Kidney tubule cell (primary cell): ENCODE measurements around the gene ACP3.
"Not testable (repeated sequence)": the region's sequence is repeated elsewhere in the genome, so short reads cannot be mapped to it uniquely, and the experiment has no call there.

Source experiments
- DNase-seq: peaks from one replicate; pipeline ENCODE4 v3.0.0-alpha.2; 2018; ENCODE audit warnings: low spot score

ACP3 gene, protein sequence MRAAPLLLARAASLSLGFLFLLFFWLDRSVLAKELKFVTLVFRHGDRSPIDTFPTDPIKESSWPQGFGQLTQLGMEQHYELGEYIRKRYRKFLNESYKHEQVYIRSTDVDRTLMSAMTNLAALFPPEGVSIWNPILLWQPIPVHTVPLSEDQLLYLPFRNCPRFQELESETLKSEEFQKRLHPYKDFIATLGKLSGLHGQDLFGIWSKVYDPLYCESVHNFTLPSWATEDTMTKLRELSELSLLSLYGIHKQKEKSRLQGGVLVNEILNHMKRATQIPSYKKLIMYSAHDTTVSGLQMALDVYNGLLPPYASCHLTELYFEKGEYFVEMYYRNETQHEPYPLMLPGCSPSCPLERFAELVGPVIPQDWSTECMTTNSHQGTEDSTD

DNA sequence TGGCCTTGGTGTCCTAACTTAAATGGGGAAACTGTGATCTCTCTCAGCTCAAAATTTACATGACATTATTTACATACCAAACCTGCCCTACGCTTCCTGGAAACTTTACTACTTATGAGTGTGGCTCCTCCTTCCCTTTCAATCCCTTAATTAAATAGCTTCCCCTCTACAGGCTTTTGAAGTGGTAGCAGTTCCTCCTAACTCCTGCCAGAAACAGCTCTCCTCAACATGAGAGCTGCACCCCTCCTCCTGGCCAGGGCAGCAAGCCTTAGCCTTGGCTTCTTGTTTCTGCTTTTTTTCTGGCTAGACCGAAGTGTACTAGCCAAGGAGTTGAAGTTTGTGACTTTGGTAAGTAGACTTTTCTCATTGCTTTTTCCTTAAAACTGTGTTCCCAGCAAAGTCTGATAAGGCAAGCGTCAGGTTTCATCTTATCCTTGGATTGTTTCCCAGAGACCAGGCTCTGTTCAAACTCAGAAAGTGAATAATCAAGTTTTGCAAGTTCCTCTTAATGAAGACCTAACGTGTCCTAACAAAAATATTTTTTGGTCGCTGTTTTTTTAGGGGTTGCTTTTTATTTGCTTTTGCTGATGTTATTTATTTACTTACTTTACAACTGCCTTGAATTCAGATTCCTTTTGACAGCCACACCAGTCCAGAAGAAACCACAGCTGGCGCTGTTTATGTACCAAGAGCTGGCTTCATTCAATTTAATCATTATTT is at the start of gene ACP3:
Gene ACP3, plus strand, starts transcription at position 179 of the 720 bp plus-strand sequence. Its CDS starts 50 bp downstream, at position 229.
- DNase-seq: peak; percentile 14

DNA sequence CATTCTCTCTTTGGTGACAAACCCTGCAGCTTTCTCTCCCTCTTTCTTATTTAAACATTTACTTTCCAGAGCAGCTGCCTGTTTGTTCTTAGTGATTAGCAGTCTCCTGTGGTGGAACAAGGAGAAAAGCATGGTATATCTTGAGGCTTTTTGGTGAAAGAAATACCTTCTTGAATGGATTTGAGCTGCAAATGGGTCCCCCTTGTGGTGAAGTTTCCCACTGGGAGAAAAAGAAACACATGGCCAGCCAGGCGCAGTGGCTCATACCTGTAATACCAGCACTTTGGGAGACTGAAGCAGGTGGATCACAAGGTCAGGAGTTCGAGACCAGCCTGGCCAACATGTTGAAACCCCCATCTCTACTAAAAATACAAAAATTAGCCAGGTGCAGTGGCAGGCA is 48.3 kb upstream of the ACP3 start:
- peak; percentile 34 for DNase-seq

DNA sequence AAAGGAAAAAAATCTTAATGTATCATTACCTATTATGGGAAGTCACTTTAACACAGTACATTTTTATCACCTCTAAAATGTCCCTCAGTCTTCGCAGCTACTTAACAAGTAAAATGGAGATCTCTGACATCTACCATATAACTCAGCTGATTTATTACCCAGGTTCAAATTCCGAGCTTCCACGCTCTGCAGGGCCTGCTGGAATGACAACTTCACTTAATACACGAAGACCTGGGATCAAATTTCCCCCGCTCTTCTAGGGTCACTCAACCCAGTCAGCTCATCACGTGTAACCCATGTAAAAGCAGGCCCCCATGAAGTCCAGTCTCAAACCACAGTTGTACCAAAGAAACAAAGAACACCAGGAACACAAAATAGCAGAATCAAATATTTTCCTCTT is 44.2 kb upstream of the ACP3 start:
- DNase-seq: no peak

DNA sequence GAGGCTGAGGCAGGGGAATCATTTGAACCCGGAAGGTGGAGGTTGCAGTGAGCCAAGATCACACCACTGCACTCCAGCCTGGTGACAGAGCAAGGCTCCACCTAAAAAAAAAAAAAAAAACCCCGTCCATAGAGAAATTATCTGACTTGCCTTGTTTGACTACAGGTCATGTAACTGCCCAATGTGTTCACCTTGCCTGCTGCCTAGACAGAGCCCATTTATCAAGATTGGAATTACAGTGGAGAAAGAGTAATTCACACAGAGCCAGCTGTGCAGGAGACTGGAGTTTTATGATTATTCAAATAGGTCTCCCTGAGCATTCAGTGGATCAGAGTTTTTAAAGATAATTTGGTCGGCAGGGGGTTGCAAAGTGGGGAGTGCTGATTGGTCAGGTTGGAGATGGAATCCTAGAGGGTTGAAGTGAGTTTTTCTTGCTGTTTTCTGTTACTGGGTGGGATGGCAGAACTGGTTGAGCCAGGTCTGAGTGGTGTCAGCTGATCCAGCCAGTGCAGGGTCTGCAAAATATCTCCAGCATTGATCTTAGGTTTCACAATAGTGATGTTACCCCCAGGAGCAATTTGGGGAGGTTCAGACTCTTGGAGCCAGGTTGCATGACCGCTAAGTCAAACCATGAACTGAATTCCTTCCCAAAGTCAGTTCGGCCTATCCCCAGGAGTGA is 40.8 kb upstream of the ACP3 start:
- DNase-seq: no peak

DNA sequence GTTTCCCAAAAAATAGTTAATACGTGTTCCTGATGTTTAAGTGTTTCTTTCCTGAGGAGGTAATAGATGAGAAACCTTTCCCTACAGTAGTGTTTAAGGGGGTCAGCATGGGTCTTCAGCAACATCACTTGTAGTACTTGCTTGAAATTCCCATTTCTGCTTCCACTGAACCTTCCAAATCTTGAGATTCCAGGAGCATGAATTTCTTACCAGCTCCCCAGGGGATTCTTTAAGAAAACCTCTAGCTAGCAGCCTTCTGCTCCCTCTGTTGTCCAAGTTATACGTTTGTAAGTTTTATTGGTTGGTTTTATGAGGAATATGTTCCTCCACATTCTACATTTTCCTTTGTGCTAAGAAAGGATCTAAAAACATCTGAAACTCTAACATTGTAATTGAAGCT is 38.2 kb upstream of the ACP3 start:
- DNase-seq: no peak

DNA sequence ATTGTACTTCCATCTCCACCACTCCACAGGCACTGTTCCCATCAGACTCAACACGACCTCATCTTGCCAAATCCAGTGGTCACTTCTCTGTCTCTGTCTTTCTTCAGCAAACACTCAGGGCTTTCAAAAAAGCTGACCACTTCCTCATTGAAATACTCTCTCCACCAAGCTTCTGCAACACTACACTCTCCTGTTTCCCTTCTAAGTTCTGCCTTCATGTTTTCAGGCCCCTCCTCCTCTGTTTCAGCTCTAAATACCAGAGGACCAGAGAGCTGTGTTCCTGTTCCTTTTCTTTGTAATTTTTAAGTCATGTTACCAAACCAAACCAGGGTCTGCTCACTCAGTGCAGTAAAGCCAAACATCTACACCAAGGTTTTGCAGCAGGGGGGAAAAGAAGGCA is 33.8 kb upstream of the ACP3 start:
- peak; percentile 41 for DNase-seq

DNA sequence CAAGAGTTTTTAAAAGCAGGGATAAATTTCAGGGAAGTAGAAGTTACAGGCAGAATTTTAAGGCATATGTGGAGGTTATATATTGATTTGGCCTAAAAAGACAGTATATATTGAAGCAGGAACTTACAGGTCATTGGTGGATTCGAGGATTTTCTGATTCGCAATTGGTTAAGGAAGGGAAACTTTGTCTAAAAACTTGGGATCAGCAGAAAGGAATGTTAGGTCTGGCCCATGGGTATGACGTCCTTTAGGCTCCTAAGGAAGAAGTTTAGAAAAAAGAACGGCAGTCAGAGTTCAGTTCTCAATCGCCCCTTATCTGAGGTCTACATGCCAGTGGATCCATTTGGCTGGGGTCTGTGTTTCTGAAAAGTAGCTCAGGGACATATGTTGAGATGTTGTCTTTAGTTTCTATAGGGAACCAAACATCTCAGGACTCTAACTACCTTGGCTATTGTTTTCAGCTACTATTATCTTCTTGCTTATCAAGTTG is 33.2 kb upstream of the ACP3 start:
- no peak for DNase-seq

DNA sequence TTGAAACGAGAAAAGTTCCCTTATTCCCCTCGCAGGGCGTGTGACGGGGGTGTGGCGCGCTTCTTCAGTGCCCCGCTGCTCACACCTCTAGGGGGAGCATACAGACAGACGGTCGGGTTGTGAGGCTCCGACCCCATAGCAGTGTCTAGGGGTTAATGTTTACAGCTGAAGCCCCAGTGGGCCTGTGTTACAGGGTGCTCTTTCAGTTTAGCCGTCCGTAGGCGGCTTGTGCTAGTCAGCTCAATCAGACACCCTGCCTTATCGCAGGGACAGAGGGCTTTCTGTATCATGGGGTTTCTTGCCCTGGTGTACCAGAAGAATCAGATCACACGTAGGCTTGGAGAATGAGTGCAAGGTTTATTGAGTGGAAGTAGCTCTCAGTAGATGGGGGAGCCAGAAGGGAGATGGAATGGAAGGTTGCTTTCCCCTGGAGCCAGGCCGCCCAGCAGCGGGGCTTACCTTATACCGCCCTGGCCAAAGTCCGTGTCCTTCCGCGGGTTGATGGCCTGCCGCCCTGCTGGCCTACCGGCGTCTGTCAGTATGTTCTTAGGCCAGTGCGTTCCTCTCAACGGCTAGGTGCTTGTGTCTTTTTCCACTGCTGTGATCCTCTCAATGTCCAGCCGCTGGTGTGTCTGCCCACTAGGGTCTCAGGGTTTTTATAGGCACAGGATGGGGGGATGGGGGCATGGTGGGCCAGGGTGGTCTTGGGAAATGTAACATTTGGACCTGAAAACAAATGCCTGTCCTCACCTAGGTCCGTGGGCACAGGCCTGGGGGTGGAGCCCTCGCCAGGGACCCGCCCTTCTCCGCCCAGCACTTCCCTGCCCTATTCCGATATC is 32.2 kb upstream of the ACP3 start:
- no peak for DNase-seq

DNA sequence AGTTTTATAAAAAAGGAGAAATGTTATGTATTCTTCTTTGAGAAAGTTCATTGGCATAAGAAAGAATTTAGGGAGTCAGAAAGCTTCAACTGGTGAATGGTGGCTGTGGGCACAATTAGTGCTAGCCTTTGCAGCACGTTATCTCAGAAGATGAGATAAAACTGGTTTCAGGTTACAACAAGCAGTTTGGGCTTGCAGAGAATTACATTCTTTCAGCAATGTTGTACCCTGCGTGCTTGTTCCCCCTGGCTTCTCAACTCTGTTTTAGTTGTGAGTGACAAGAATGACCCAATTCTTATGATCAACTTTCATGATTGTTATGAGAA is 31.6 kb upstream of the ACP3 start:
- no peak for DNase-seq

DNA sequence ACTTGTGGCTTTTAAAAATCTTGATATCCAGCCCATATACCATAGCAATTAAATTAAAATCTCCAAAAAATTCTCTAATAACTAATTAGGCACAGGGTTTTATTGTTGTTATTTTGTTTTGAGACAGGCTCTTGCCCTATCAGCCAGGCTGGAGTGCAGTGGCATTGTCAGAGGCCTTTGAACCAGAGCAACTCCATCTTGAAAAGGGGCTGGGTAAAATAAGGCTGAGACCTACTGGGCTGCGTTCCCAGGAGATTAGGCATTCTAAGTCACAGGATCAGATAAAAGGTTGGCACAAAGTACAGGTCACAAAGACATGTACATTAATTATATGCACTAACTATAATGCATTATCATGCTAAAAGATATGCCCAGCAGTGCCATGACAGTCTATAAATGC is 31.2 kb upstream of the ACP3 start:
- no peak for DNase-seq

DNA sequence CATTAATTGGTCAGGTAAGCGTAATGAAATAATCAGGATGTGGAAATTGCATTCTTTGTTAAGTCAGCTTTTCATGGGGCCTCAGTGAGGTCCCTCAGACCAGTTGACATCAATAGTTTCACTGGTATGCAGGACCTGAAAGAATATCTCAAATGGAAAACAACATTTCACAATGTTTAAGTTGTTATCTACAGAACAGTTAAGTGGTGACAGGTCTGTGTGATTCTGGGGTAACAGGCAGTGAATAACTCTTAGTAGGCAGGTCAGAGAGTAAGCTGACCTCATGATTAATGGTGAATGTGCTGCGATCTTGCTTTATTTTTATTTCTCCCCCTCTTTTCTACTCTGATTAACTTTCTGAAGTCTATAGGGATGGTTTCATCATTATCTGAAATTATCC is 28.9 kb upstream of the ACP3 start:
- no peak for DNase-seq

DNA sequence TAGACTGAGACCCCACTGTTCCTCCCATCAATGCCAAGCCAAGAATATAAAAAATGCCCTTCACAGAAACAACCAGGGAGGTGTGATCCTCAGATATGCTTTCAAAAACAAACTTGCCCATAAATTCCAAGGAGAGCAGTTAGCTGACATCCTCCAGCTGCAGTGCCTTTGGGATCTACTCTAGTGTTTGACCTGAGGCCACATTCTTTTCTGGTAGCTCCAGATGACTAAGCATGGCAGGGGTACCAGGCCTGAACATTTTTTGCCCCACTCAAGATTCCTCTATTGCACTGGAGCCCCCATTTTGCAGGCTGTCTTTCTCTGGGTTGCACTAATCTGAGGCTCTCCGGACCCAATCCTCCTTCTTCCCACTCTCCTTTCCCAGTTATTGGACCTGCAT is 27.9 kb upstream of the ACP3 start:
- no peak for DNase-seq

DNA sequence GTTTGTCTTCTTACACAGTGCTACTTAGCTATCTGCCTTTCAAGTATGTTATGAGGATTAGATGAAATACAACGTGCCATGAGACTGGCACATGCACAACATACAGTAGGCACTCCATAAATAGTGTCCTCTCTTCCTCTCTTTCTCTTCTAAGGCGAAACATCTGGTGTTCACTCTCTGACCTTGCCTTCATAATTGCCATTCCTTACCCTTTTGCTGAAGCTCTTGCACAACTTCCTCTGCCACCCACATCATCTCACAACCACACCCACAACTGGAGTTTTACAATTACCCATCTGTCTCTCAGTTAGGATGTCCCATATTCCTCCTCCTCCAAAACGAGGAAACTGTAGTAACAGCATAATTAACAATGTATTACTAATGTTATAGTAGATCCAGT is 26.4 kb upstream of the ACP3 start:
- peak; percentile 6 for DNase-seq

DNA sequence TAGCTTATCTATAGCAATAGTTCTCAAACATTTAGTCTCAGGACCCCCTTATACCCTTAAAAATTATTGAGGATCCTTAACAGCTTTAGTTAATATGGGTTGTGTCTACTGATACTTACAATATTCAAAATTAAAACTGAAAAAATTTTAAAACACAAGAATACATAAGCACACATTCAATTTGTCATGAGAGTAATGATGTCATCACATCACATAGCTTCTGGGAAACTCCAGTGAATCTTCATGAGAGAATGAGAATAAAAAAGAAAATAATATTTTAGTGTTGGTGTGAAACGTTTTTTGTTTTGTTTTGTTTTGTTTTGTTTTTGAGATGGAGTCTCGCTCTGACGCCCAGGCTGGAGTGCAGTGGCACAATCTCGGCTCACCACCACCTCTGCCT is 25.2 kb upstream of the ACP3 start:
- DNase-seq: no peak

DNA sequence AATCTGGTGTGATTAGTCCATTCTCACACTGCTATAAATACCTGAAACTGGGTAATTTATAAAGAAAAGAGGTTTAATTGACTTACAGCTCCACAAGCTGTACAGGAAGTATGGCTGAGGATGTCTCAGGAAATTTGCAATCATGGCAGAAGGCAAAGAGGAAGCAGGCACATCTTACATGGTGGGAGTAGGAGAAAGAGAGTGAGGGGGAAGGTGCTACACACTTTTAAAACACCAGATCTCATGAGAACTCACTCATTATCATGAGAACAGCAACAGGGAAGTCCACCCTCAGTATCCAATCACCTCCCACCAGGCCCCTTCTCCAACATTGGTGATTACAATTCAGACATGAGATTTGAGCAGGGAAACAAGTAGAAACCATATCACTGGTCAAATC is 24.0 kb upstream of the ACP3 start:
- no peak for DNase-seq

DNA sequence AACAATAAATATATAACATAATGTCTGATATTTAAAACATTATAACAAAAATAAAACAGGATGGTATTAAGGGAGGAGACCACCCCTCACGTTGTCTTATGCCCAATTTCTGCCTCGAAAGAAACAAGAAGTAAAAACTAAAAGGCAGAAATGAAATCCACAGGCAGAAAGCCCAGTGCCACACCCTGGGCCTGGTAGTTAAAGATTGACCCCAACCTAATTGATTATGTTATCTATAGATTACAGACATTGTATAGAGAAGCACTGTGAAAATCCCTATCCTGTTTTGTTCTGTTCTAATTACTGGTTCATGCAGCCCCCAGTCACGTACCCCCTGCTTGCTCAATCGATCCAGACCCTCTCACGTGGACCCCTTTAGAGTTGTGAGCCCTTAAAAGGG is 22.3 kb upstream of the ACP3 start:
- DNase-seq: no peak

DNA sequence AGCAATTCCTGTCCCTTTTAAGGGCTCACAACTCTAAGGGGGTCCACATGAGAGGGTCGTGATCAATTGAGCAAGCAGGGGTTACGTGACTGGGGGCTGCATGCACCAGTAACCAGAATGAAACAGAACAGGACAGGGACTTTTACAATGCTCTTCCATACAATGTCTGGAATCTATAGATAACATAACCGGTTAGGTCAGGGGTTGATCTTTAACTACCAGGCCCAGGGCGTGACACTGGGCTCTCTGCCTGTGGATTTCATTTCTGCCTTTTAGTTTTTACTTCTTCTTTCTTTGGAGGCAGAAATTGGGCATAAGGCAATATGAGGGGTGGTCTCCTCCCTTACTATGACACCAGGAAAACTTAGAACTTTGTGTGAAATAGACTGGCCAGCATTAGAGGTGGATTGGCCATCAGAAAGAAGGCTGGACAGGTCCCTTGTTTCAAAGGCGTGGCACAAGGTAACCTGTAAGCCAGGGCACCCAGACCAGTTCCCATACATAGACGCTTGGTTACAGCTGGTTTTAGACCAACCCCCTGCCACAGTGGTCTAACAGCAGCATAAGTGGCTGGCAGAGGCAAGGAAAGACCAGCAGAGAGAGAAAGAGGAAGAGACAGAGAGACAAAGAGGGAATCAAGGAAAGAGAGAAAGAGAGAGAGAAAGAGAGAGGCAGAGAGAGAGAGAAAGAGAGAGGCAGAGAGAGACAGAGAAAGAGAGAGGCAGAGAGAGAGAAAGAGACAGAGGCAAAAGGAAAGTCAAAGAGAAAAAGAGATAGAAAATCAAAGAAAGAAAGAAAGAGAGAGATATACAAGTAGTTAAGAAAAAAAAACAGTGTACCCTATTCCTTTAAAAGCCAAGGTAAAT is 13.6 kb upstream of the ACP3 start:
- not testable (repeated sequence) for DNase-seq

DNA sequence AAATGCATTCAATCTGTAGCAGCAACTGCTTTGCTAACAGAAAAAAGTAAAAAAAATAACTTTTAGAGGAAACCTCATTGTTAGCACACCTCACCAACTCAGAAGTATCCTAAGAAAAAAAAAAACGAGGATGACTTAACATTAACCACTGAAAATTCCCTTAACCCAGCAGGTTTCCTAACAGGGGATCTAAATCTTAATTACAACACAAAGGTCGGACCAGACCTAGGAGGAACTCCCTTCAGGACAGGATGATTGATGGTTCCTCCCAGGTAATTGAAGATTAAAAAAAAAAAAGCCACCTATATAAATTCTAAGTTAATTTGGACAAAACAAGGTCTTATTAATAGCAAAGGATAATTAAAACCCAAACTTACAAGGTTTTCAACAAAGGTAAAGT is 12.9 kb upstream of the ACP3 start:
- DNase-seq: not testable (repeated sequence)

DNA sequence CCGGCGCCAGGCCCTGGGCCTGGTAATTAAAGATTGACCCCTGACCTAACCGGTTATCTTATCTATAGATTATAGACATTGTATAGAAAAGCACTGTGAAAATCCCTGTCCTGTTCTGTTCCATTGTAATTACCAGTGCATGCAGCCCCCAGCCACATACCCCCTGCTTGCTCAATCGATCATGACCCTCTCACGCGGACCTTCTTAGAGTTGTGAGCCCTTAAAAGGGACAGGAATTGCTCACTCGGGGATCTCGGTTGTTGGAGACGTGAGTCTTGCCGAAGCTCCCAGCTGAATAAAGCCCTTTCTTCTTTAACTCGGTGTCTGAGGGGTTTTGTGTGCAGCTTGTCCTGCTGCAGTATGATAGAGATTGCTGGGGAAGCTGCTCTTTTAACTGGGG is 7.2 kb upstream of the ACP3 start:
- not testable (repeated sequence) for DNase-seq

DNA sequence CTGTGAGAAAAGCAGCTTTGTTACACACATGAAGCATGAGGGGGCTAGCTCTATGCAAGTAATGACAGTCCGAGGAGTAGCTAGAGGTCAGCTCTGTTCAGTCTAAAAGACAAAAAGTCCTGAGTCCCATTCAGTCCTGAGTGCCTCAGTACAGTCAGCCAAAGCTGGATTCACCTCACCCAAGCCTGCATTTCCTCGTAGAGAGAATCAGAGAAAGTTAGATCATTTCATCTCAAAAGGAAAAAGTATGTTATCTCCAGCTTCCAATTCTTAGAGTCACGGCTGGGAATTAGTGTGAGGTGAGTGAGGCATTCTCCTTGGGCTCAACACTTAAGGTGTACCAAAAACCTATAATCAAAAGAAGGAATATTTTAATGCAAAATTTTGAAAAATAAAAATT is 5.9 kb upstream of the ACP3 start:
- no peak for DNase-seq

DNA sequence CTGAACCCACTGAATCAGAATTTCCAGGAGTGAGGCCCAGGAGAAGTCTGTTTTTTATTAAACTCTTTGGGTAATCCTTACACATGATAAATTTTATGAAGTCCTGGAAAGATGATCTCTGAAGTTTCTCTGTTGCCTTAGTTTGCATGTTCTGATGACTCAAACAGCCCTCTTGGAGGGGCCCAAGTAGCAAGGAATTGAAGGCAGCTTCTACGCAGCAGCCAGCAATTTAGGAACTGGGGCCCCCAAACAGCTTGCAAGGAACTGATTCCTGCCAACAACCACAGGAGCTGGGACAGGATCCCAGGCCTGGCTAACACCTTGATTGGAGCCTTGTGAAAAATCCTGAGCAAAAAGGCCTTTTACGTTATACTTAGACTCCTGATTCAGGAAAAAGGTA is 5.4 kb upstream of the ACP3 start:
- DNase-seq: no peak
